ENCODE measurements around the gene PCYT2.

The PCYT2 gene

GRCh38 chr17:81912441-81913309, 1.5 kb upstream of the PCYT2 start:
- no peak for DNase-seq

GRCh38 chr17:81911969-81912368, 770 bp upstream of the PCYT2 start:
- no peak for DNase-seq

GRCh38 chr17:81910840-81911276, 341 bp downstream of the PCYT2 start:
- DNase-seq: no peak

GRCh38 chr17:81909966-81910839, 996 bp downstream of the PCYT2 start:
- DNase-seq: no peak

- DNase-seq: no peak
Measured at GRCh38 chr17:81909231-81909630, 2.0 kb downstream of the PCYT2 start.

- no peak for DNase-seq
Measured at GRCh38 chr17:81908793-81909192, 2.4 kb downstream of the PCYT2 start.

GRCh38 chr17:81907219-81908145, 3.7 kb downstream of the PCYT2 start:
- no peak for DNase-seq

GRCh38 chr17:81906476-81907218, 4.6 kb downstream of the PCYT2 start:
- no peak for DNase-seq

GRCh38 chr17:81905993-81906392, 5.2 kb downstream of the PCYT2 start:
- no peak for DNase-seq

- no peak for DNase-seq
Measured at GRCh38 chr17:81905424-81905875, 5.7 kb downstream of the PCYT2 start.

GRCh38 chr17:81904600-81905423, 6.4 kb downstream of the PCYT2 start:
- DNase-seq: no peak

GRCh38 chr17:81903896-81904599, 7.2 kb downstream of the PCYT2 start:
- DNase-seq: no peak

GRCh38 chr17:81903415-81903831, 7.8 kb downstream of the PCYT2 start:
- DNase-seq: no peak

GRCh38 chr17:81902653-81903414, 8.4 kb downstream of the PCYT2 start:
- no peak for DNase-seq

- no peak for DNase-seq
Measured at GRCh38 chr17:81902023-81902652, 9.1 kb downstream of the PCYT2 start, which contains the start of gene NPB. TSS of gene NPB (plus strand) at chr17:81902238. CDS start at chr17:81902278, 40 bp downstream.

- DNase-seq: no peak
Measured at GRCh38 chr17:81901167-81902022, 9.8 kb downstream of the PCYT2 start.

- no peak for DNase-seq
Measured at GRCh38 chr17:81900181-81900820, 10.9 kb downstream of the PCYT2 start.
